Sigmoid colon (tissue), 7 donors: Measurements from ENCODE around the gene TUBGCP4. TPM values are rescaled to one million over a fixed set of nuclear protein-coding genes. Genes with fewer than 3 reads are reported as not detected.

Experiments used
- DNase-seq: peaks from one replicate; pipeline ENCODE4 v3.0.0-alpha.2; 2019
- H3K27ac ChIP-seq, 4 donors: fragments of 200-600 bp; sonication (generic); one replicate each; pipeline ENCODE4 v1.5.1; 2016 to 2019; ENCODE audit warnings: mild to moderate bottlenecking in 1 of 4
- H3K27me3 ChIP-seq, 3 donors: fragments of 200-600 bp; sonication (generic); one replicate each; pipeline ENCODE4 v1.5.1; 2019; ENCODE audit warnings: mild to moderate bottlenecking in 1 of 3
- H3K36me3 ChIP-seq, 4 donors: fragments of 200-600 bp; sonication (generic); one replicate each; pipeline ENCODE4 v1.5.1; 2016 to 2019
- H3K4me1 ChIP-seq, 4 donors: fragments of 200-600 bp; sonication (generic); one replicate each; pipeline ENCODE4 v1.5.1; 2017 to 2019
- H3K4me3 ChIP-seq, 4 donors: fragments of 200-600 bp; sonication (generic); one replicate each; pipeline ENCODE4 v1.5.1; 2017 to 2019; ENCODE audit warnings: mild to moderate bottlenecking in 2 of 4, moderate library complexity in 1 of 4
- H3K9me3 ChIP-seq, 4 donors: fragments of 200-600 bp in 3 of 4; sonication (generic) in 3 of 4; one replicate each; pipeline versions ENCODE4 v1.5.1 to v1.6.1; 2013 to 2019
- EP300 ChIP-seq, 4 donors: sonication (generic); formaldehyde crosslinking; IDR thresholded peaks; one replicate each; pipeline ENCODE4 v1.6.1; 2017; ENCODE audit warnings: antibody characterized with exemption in 4 of 4
- POLR2A ChIP-seq, 2 donors: fragments of 450-650 bp; IDR thresholded peaks; one replicate each; pipeline ENCODE4 v1.6.1; 2016; ENCODE audit warnings: antibody characterized with exemption in 2 of 2, mild to moderate bottlenecking in 2 of 2, moderate library complexity in 2 of 2
- POLR2AphosphoS5 ChIP-seq, 4 donors: sonication (generic); formaldehyde crosslinking; IDR thresholded peaks; one replicate each; pipeline ENCODE4 v1.6.1; 2017; ENCODE audit warnings: antibody characterized with exemption in 4 of 4
- WGBS, 2 donors: extraction: QIAGEN DNeasy Blood & Tissue Kit; methylation state at CpG; one replicate each; pipeline ENCODE4 v1.1.7; 2013; 5-methylcytosine and 5-hydroxymethylcytosine counted together
- intact Hi-C: fragments of 100-400 bp; cut with DNase I; formaldehyde crosslinking; loops from one replicate; pipeline ENCODE4 v1.15.1; 2023
- polyA plus RNA-seq, 3 donors: library from polyadenylated mRNA; stranded (reverse); fragments of 200-250 nt; gene quantifications; one replicate each; pipeline ENCODE4 v1.2.3, GENCODE V29; 2013
- total RNA-seq, 4 donors: library from RNA; depleted of rRNA; stranded (reverse); fragments of >200 nt; gene quantifications; one replicate each; pipeline ENCODE4 v1.1.0, GENCODE V29; 2016
- TF ChIP-seq, protein P1 (sequence below), 4 experiments: fragments of 450-650 bp in 3 of 4; fragments of 200-600 bp in 1 of 4; IDR thresholded peaks; one replicate each; pipeline ENCODE4 v1.5.1; 2016 to 2019; ENCODE audit warnings: antibody characterized with exemption in 4 of 4, mild to moderate bottlenecking in 3 of 4, moderate library complexity in 2 of 4
- donor health status: healthy with polysubstance abuse.
- donor health status: Bipolar disorder and iron deficiency.
- donor health status: healthy.

Gene TUBGCP4
- total and polyA plus RNA-seq, 7 donors, result 1.8 to 14.6 (median 11.2) TPM

GRCh38 chr15:43414196-43414595 lies 43.3 kb downstream of the TUBGCP4 start:
- H3K36me3 ChIP-seq, result peaks cover 20 to 97% (median 47%) of the 10 kb centered on the region in 4 donors
- no peak for DNase-seq
- H3K27ac ChIP-seq, result no peak overlapping the region
- no peaks in the 10 kb centered on the region for H3K27me3 ChIP-seq
- intact Hi-C loops, result no loop called here
- no peak overlapping the region for H3K4me3 ChIP-seq
- H3K9me3 ChIP-seq, result no peaks in the 10 kb centered on the region
- TF ChIP-seq POLR2AphosphoS5 (IDR thresholded peaks at IDR 0.05) (no peak), POLR2A (IDR thresholded peaks at IDR 0.05) (no peak), EP300 (IDR thresholded peaks at IDR 0.05) (no peak)
- TF ChIP-seq, protein P1, sequence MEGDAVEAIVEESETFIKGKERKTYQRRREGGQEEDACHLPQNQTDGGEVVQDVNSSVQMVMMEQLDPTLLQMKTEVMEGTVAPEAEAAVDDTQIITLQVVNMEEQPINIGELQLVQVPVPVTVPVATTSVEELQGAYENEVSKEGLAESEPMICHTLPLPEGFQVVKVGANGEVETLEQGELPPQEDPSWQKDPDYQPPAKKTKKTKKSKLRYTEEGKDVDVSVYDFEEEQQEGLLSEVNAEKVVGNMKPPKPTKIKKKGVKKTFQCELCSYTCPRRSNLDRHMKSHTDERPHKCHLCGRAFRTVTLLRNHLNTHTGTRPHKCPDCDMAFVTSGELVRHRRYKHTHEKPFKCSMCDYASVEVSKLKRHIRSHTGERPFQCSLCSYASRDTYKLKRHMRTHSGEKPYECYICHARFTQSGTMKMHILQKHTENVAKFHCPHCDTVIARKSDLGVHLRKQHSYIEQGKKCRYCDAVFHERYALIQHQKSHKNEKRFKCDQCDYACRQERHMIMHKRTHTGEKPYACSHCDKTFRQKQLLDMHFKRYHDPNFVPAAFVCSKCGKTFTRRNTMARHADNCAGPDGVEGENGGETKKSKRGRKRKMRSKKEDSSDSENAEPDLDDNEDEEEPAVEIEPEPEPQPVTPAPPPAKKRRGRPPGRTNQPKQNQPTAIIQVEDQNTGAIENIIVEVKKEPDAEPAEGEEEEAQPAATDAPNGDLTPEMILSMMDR (IDR thresholded peaks at IDR 0.05), result no peak
- H3K4me1 ChIP-seq, result no peaks in the 10 kb centered on the region

DNA sequence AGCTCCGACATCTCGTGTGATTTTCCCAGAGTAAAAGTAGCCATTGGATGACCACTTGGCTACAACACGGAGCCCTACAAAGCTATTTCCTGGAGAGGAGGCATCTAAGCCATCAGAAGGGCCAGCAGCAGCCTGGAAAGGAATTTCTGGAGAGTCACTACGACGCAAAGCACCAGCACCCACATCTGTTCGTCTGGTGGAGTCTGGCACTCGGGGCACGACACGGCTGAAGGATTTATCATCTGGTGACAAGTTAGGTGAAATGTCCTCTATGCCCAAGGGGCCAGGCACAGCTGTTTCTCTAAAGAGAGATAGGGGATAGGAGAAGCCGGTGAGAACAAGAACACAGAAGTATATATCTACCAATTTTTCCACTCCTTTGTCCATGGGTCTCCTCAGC lies 49.5 kb downstream of the TUBGCP4 start:
- DNase-seq, result no peak

DNA sequence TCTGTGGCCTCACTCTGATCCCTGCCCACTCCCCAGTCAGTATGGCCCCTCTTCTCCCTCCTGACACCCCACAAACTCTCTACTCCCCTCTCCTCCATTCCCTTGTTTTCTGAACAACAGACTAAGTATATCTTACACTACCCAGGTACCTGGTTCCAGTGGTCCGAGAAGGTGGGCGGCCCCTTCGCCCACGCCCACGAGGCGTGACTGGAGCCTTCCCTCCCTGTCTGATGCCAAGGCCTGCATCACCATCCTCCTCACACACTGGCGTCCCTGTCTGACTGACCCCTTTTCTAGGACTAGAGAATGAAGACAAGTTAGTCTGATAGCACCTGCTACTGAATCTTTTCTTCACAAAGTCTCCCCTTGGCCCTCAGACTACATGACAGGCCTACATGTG lies 50.0 kb downstream of the TUBGCP4 start:
- no peak overlapping the region for H3K4me3 ChIP-seq
- WGBS, 2 donors, result 94 to 96% methylated on average over 7 of the region's 7 CpGs
- peaks cover 15 to 89% (median 46%) of the 10 kb centered on the region in 4 donors for H3K36me3 ChIP-seq
- no peaks in the 10 kb centered on the region for H3K9me3 ChIP-seq
- no peak overlapping the region for H3K27ac ChIP-seq
- no peak for DNase-seq
- no peaks in the 10 kb centered on the region for H3K27me3 ChIP-seq
- no peaks in the 10 kb centered on the region for H3K4me1 ChIP-seq
- intact Hi-C loops, result no loop called here
- TF ChIP-seq EP300 (IDR thresholded peaks at IDR 0.05) (no peak), POLR2A (IDR thresholded peaks at IDR 0.05) (no peak), POLR2AphosphoS5 (IDR thresholded peaks at IDR 0.05) (no peak)
- TF ChIP-seq, protein P1 (IDR thresholded peaks at IDR 0.05), result no peak

More for the DNA sequence above, 49.5 kb downstream of the TUBGCP4 start:
- Histone ChIP-seq H3K27ac (no peak overlapping the region), H3K36me3 (peaks cover 18 to 93% (median 50%) of the 10 kb centered on the region in 4 donors), H3K9me3 (no peaks in the 10 kb centered on the region), H3K4me1 (no peaks in the 10 kb centered on the region), H3K4me3 (no peak overlapping the region), H3K27me3 (no peaks in the 10 kb centered on the region)
- TF ChIP-seq EP300 (IDR thresholded peaks at IDR 0.05) (no peak), POLR2AphosphoS5 (IDR thresholded peaks at IDR 0.05) (no peak), POLR2A (IDR thresholded peaks at IDR 0.05) (no peak)
- TF ChIP-seq, protein P1 (IDR thresholded peaks at IDR 0.05), result no peak
- 96% methylated on average over 10 of the region's 10 CpGs for WGBS, 2 donors
- intact Hi-C loops, result no loop called here

DNA sequence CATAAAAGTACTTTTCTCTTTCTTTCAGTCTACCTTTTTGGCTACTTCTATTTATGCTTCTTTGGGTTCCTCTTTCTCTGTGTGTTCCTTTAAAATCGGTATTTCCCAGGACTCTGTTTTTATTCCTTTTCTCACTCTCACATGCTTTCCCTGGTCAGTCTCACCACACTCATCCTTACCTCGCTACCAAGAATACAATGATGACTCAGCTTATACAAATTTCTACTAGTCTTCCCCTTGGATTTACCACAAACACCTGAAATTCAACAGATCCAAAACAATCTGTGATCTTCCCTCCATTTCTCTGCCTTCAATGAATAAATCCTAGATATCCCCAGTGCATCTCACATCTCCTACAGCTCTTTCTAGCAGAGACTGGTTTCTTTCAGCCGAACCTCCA lies 52.9 kb downstream of the TUBGCP4 start:
- no peak for DNase-seq

More for the DNA sequence above, 52.9 kb downstream of the TUBGCP4 start:
- Histone ChIP-seq H3K4me1 (no peaks in the 10 kb centered on the region), H3K9me3 (no peaks in the 10 kb centered on the region), H3K27me3 (no peaks in the 10 kb centered on the region), H3K36me3 (peaks cover 15 to 92% (median 39%) of the 10 kb centered on the region in 4 donors), H3K27ac (no peak overlapping the region), H3K4me3 (no peak overlapping the region)
- TF ChIP-seq EP300 (IDR thresholded peaks at IDR 0.05) (no peak), POLR2A (IDR thresholded peaks at IDR 0.05) (no peak), POLR2AphosphoS5 (IDR thresholded peaks at IDR 0.05) (no peak)
- TF ChIP-seq, protein P1 (IDR thresholded peaks at IDR 0.05), result no peak
- WGBS, 2 donors, result 95 to 96% methylated on average over 3 of the region's 3 CpGs
- intact Hi-C loops, result no loop called here
